ENCODE data around the gene SMIM29.

The SMIM29 gene

DNA sequence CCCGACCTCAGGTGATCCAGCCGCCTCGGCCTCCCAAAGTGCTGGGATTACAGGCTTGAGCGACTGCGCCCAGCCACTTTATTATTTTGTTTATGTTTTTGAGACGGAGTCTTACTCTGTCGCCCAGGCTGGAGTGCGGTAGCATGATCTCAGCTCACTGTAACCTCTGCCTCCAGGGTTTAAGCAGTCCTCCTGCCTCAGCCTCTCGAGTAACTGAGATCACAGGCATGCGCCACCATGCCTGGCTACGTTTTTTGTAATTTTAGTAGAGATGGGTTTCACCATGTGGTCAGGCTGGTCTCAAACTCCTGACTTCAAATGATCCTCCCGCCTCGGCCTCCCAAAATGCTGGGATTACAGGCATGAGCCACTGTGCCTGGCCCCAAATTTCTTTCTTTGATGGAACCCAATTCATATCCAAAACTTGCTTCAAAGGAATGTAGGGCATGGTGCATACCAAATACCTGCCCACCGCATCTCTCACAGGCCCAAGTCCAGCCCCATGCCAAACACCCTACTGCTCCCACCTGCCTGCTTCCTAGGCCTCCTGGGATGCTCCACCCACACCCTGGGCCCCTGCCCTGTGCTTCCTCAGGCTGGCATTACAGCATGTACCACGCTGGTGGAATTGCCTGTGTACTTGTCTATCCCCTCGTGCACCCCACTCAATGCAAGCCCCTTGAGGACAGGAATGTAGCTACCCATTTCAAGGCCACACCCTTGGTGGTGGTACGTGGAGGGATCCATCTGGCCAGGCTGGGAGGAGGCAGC, 17.1 kb downstream of the SMIM29 start:
- TF ChIP-seq, protein P1, sequence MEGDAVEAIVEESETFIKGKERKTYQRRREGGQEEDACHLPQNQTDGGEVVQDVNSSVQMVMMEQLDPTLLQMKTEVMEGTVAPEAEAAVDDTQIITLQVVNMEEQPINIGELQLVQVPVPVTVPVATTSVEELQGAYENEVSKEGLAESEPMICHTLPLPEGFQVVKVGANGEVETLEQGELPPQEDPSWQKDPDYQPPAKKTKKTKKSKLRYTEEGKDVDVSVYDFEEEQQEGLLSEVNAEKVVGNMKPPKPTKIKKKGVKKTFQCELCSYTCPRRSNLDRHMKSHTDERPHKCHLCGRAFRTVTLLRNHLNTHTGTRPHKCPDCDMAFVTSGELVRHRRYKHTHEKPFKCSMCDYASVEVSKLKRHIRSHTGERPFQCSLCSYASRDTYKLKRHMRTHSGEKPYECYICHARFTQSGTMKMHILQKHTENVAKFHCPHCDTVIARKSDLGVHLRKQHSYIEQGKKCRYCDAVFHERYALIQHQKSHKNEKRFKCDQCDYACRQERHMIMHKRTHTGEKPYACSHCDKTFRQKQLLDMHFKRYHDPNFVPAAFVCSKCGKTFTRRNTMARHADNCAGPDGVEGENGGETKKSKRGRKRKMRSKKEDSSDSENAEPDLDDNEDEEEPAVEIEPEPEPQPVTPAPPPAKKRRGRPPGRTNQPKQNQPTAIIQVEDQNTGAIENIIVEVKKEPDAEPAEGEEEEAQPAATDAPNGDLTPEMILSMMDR (IDR thresholded peaks at IDR 0.05; ENCODE audit: extremely low read depth, missing control alignments): no peak
- DNase-seq (ENCODE audit: low spot score): no peak

DNA sequence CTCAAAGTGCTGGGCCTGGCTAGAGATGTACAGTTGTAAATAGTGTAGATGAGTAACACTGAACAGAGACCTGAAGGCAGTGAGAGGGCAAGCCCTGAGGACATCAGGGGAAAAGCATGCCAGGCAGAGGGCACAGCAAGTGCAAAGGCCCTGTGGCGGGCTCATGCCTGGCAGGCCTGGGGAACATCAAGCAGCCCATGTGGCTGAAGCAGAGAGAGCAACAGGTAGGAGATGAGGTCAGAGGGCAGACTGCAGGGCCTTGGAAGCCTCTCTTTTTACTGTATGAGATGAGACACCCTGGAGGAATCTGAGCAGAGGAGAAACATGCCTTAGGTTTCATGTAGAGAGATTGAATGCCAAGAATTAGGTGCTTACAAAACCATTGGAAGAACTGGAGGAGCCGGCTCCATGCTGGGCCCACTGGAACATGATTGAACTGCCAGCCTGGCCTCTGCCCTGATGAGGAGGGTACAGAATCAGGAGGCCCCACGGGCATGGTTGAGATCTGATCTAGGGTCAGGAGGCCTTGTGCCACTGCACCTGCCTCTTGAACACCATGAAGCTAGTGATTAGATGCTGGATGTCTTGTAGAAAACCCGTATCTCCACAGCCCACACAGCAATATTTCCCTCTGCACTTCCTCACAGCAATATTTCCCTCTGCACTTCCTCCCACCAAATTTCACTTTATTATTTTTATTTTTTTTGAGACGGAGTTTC, 18.0 kb downstream of the SMIM29 start:
- TF ChIP-seq, protein P1 (IDR thresholded peaks at IDR 0.05; ENCODE audit: extremely low read depth, missing control alignments): no peak
- no peak for DNase-seq (ENCODE audit: low spot score)

DNA sequence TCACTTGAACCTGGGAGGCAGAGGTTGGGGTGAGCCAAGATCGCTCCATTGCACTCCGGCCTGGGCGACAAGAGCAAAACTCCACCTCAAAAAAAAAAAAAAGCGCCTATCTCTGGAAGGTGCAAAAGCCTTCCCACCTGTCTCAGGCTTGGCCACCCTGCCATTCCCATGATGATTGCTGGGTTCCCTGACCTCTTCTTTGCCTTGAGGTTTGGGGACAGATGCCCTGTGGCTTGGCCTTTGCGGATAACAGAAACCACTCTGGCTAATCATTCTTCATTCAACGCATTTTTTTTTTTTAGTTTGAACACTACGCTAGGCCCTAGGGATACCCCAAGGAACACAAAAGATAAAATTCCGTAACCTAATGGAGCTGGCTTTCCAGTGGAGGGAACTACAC, 18.9 kb downstream of the SMIM29 start:
- TF ChIP-seq, protein P1 (IDR thresholded peaks at IDR 0.05; ENCODE audit: extremely low read depth, missing control alignments): no peak
- DNase-seq (ENCODE audit: low spot score): no peak

DNA sequence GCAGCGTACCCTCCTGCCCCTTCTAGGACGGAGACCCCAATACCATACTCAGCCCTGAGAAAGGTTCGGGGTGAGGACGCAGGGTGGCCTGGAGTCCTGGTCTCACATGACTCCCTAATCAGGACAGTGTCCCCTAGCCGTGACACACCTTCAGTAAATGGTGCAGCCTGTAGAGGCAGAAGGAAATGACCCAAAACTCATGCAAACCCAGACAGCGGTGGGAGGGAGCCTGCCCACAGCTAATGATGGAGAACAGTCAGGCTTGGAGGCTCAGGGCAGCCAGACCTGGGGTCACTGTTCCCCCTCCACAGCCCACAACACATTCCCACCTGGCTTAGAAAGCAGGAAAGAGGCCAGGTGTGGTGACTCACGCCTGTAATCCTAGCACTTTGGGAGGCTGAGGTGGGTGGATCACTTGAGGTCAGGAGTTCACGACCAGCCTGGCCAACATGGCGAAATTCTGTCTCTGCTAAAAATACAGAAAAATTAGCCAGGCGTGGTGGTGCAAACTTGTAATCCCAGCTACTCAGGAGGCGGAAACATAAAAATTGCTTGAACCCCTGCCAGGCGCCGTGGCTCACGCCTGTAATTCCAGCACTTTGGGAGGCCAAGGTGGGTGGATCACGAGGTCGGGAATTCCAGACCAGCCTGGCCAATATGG, 20.9 kb downstream of the SMIM29 start:
- no peak for DNase-seq (ENCODE audit: low spot score)
- TF ChIP-seq, protein P1 (IDR thresholded peaks at IDR 0.05; ENCODE audit: extremely low read depth, missing control alignments): no peak

DNA sequence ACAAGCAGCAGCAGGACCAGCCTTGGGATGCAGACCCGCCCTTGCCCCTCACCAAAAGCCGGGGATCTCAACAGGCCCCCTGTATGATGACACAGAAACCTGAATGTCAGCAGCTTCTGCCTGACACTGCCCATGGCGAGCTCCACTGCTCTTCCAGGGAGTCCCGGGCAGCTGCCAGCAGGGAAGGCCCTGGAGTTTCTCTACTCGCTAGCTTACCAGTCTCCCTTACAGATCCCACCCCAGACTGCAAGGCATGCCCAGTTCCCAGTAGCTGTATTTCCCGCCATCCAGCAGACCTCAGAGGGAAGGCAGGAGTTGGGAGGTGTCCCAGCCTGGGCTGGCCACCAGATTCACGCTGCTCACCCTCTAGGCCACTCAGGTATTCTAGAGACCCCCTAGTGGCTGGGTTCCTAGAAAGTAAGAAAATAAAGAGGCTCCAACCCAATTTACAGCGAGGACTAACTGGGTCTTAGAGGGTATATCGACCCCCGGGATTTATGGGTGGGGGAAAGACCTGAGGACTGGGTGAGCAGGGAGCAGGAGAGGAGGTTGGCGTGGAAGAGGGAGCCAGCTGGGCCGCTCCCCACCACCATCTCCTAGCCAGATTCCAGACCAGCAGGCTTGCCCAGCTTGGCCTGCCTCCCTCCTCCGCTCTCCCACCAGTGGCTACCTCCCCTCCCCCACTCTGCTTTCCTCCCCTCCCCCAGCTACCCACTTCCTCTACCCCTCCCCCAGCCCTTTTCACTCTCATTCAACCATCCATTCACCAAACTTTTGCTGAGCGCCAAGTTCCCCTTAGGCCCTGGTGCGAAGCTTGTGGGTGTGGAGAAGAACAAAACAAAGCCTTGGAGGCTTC, 21.8 kb downstream of the SMIM29 start:
- TF ChIP-seq, protein P1 (IDR thresholded peaks at IDR 0.05; ENCODE audit: extremely low read depth, missing control alignments): no peak
- no peak for DNase-seq (ENCODE audit: low spot score)

DNA sequence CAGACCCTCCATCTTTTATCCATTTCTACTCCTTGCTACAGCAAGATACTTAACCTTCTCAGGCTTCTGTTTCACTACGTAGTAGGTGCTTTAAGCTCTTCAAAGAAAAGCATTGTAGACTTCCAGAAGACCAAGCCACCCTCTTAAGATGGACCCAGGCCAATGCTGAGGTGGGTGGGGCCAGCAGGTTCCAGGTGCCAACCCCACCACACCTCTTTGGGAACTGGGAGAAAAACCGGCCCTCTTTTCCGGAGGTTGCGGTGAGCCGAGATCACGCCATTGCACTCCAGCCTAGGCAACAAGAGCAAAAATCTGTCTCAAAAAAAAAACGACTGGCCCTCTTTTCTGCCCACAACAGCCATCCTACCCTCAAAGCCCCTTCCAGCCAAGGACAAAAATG, 22.7 kb downstream of the SMIM29 start:
- DNase-seq (ENCODE audit: low spot score): no peak
- TF ChIP-seq, protein P1 (IDR thresholded peaks at IDR 0.05; ENCODE audit: extremely low read depth, missing control alignments): no peak

Measured in GM20000 (cell line).